H1 (cell line): Measurements from ENCODE around the gene KRT35. TPM values are rescaled to one million over a fixed set of nuclear protein-coding genes. Genes with fewer than 3 reads are reported as not detected.

Experiments
- CTCF ChIA-PET: fragments of 300-600 bp; sonication (Branson Sonifier 250); formaldehyde crosslinking; loops from one replicate; lab custom pipeline; 2021; ENCODE audit not compliant: partially characterized antibody; lab: Charles Lee
- POLR2A ChIA-PET: fragments of 300-600 bp; sonication (Branson Sonifier 250); formaldehyde crosslinking; loops from one replicate; lab custom pipeline; 2021; ENCODE audit warnings: inconsistent platforms; ENCODE audit not compliant: partially characterized antibody; lab: Charles Lee
- DNase-seq, 2 experiments: peaks; one replicate each; pipeline versions ENCODE4 v3.0.0 to v3.0.0-alpha.2; 2010 to 2022; ENCODE audit warnings: low spot score in 2 of 2, low read depth in 1 of 2, mixed read lengths in 1 of 2
- FAIRE-seq: peaks from 2 replicates; lab custom pipeline; 2011; peaks lifted over from hg19 to GRCh38; lab: Jason Lieb, UNC
- H2AFZ ChIP-seq: 2 replicates; pipeline ENCODE4 v1.8.1; 2012; ENCODE audit warnings: low read length, inconsistent platforms
- H2AK5ac ChIP-seq: 2 replicates; pipeline ENCODE4 v1.6.1; 2013; ENCODE audit warnings: low read depth, low read length
- H2BK120ac ChIP-seq: replicated peaks from 2 replicates; pipeline ENCODE3; 2013; ENCODE audit warnings: low read depth, low read length, inconsistent platforms
- H2BK12ac ChIP-seq: 2 replicates; pipeline ENCODE4 v1.6.1; 2013; ENCODE audit warnings: low read depth, low read length
- H2BK15ac ChIP-seq: 2 replicates; pipeline ENCODE4 v1.6.1; 2013; ENCODE audit warnings: low read length
- H2BK20ac ChIP-seq: 2 replicates; pipeline ENCODE4 v1.6.1; 2013; ENCODE audit warnings: low read length
- H2BK5ac ChIP-seq: 2 replicates; pipeline ENCODE4 v1.6.1; 2013; ENCODE audit warnings: low read depth, low read length
- H3K14ac ChIP-seq: 2 replicates; pipeline ENCODE4 v1.6.1; 2013; ENCODE audit warnings: inconsistent platforms; ENCODE audit not compliant: insufficient read length
- H3K18ac ChIP-seq: 2 replicates; pipeline ENCODE4 v1.6.1; 2013; ENCODE audit warnings: low read length; ENCODE audit errors: extremely low read depth
- H3K23ac ChIP-seq: 2 replicates; pipeline ENCODE4 v1.6.1; 2013; ENCODE audit warnings: inconsistent platforms; ENCODE audit not compliant: insufficient read length
- H3K23me2 ChIP-seq: 2 replicates; pipeline ENCODE4 v1.6.1; 2013; ENCODE audit warnings: low read depth, low read length
- H3K27ac ChIP-seq: 2 replicates; pipeline ENCODE4 v1.6.1; 2011; ENCODE audit warnings: low read depth, low read length, inconsistent platforms
- H3K27me3 ChIP-seq, 4 experiments: replicated peaks in 1 of 4; 1 replicate in 1 of 4; 2 replicates in 3 of 4; pipeline versions ENCODE4 v1.6.1 to v1.8.1; 2011 to 2013; ENCODE audit warnings: low read length in 3 of 4, mild to moderate bottlenecking in 3 of 4, inconsistent platforms in 2 of 4, mixed read lengths in 2 of 4, moderate library complexity in 1 of 4; ENCODE audit not compliant: control insufficient read depth in 3 of 4, insufficient read depth in 3 of 4; ENCODE audit errors: extremely low read depth in 1 of 4
- H3K36me3 ChIP-seq, 4 experiments: 2 replicates each; pipeline versions ENCODE4 v1.6.1 to v1.8.1; 2011 to 2013; ENCODE audit warnings: mild to moderate bottlenecking in 4 of 4, low read length in 3 of 4, moderate library complexity in 2 of 4, control low read depth in 1 of 4, inconsistent platforms in 1 of 4; ENCODE audit not compliant: insufficient read depth in 4 of 4, control insufficient read depth in 2 of 4
- H3K4ac ChIP-seq: replicated peaks from 2 replicates; pipeline ENCODE3; 2013; ENCODE audit warnings: low read length, low read depth, mixed read lengths, inconsistent platforms; ENCODE audit not compliant: insufficient read length
- H3K4me1 ChIP-seq, 4 experiments: replicated peaks in 1 of 4; 1 replicate in 1 of 4; 2 replicates in 3 of 4; pipeline versions ENCODE4 v1.6.1 to v1.8.1; 2011 to 2013; ENCODE audit warnings: low read length in 3 of 4, inconsistent platforms in 2 of 4, mixed read lengths in 1 of 4; ENCODE audit not compliant: insufficient read depth in 4 of 4, control insufficient read depth in 3 of 4
- H3K4me2 ChIP-seq, 2 experiments: 2 replicates each; pipeline versions ENCODE4 v1.6.1 to v1.8.1; 2011 to 2013; ENCODE audit warnings: low read depth in 2 of 2, low read length in 2 of 2, control low read depth in 1 of 2, inconsistent platforms in 1 of 2, mild to moderate bottlenecking in 1 of 2; ENCODE audit not compliant: insufficient read depth in 1 of 2
- H3K4me3 ChIP-seq, 4 experiments: fragments of 200-600, 300-600 bp in 1 of 4; sonication (generic), shearing (Covaris generic), sonication (Bioruptor Twin) in 1 of 4; 2 replicates each; pipeline versions ENCODE4 v1.5.1 to v1.8.1; 2011 to 2016; ENCODE audit warnings: low read length in 4 of 4, low read depth in 3 of 4, control low read depth in 2 of 4, inconsistent platforms in 2 of 4, mild to moderate bottlenecking in 2 of 4, mixed read lengths in 1 of 4, moderate library complexity in 1 of 4; ENCODE audit not compliant: insufficient read depth in 2 of 4; ENCODE audit errors: extremely low read depth in 1 of 4
- H3K56ac ChIP-seq: replicated peaks from 2 replicates; pipeline ENCODE3; 2013; ENCODE audit warnings: low read depth, mild to moderate bottlenecking, mixed read lengths, low read length, inconsistent platforms; ENCODE audit not compliant: insufficient read length
- H3K79me1 ChIP-seq: 2 replicates; pipeline ENCODE4 v1.6.1; 2013; ENCODE audit warnings: low read depth, low read length, control low read depth
- H3K79me2 ChIP-seq, 2 experiments: 2 replicates each; pipeline versions ENCODE4 v1.6.1 to v1.8.1; 2012 to 2013; ENCODE audit warnings: low read length in 2 of 2, mild to moderate bottlenecking in 2 of 2, inconsistent platforms in 1 of 2; ENCODE audit not compliant: insufficient read depth in 2 of 2, control insufficient read depth in 1 of 2
- H3K9ac ChIP-seq, 4 experiments: replicated peaks in 1 of 4; 1 replicate in 1 of 4; 2 replicates in 3 of 4; pipeline versions ENCODE4 v1.6.1 to v1.8.1; 2011 to 2013; ENCODE audit warnings: low read depth in 3 of 4, low read length in 3 of 4, control low read depth in 2 of 4, mild to moderate bottlenecking in 2 of 4, moderate library complexity in 2 of 4, inconsistent platforms in 1 of 4; ENCODE audit errors: extremely low read depth in 1 of 4
- H3K9me3 ChIP-seq, 2 experiments: 2 replicates each; pipeline versions ENCODE4 v1.6.1 to v1.8.1; 2012 to 2013; ENCODE audit warnings: mild to moderate bottlenecking in 2 of 2, moderate library complexity in 2 of 2, control low read depth in 1 of 2, inconsistent platforms in 1 of 2, low read depth in 1 of 2, low read length in 1 of 2, mixed read lengths in 1 of 2; ENCODE audit not compliant: insufficient read depth in 2 of 2
- H4K20me1 ChIP-seq, 2 experiments: replicated peaks in 1 of 2; 2 replicates each; pipeline versions ENCODE3 to v1.8.1; 2011 to 2013; ENCODE audit warnings: inconsistent platforms in 2 of 2, low read length in 2 of 2, mild to moderate bottlenecking in 1 of 2; ENCODE audit not compliant: insufficient read depth in 2 of 2, control insufficient read depth in 1 of 2
- H4K5ac ChIP-seq: 2 replicates; pipeline ENCODE4 v1.6.1; 2013; ENCODE audit warnings: low read length, low read depth, mixed read lengths, inconsistent platforms; ENCODE audit not compliant: insufficient read length
- H4K8ac ChIP-seq: 2 replicates; pipeline ENCODE4 v1.8.0; 2013; ENCODE audit warnings: mild to moderate bottlenecking, moderate library complexity, low read length, inconsistent platforms; ENCODE audit not compliant: insufficient read depth; ENCODE audit errors: extremely low read depth
- H4K91ac ChIP-seq: replicated peaks from 2 replicates; pipeline ENCODE3; 2013; ENCODE audit warnings: low read length, mixed read lengths, inconsistent platforms; ENCODE audit not compliant: insufficient read length
- CHD2 ChIP-seq: IDR thresholded peaks from 2 replicates; pipeline ENCODE4 v1.6.1; 2012; ENCODE audit warnings: low read length, improper control_type of control experiment
- EP300 ChIP-seq, 2 experiments: IDR thresholded peaks; 1 replicate in 1 of 2; 2 replicates in 1 of 2; pipeline ENCODE4 v1.6.1; 2011 to 2012; ENCODE audit warnings: low read depth in 2 of 2, low read length in 2 of 2, mild to moderate bottlenecking in 2 of 2, borderline replicate concordance in 1 of 2, inconsistent platforms in 1 of 2, moderate library complexity in 1 of 2
- KDM1A ChIP-seq: fragments of 200-600, 300-600 bp; sonication (generic); IDR thresholded peaks from 2 replicates; pipeline ENCODE4 v1.7.1; 2016; ENCODE audit warnings: mild to moderate bottlenecking, low read length, borderline replicate concordance
- RFX5 ChIP-seq: IDR thresholded peaks from 2 replicates; pipeline ENCODE4 v1.6.1; 2011; ENCODE audit warnings: low read depth, low read length, improper control_type of control experiment, borderline replicate concordance
- TCF12 ChIP-seq: IDR thresholded peaks from 2 replicates; pipeline ENCODE4 v1.6.1; 2011; ENCODE audit warnings: low read depth, mild to moderate bottlenecking, low read length
- TEAD4 ChIP-seq: IDR thresholded peaks from 2 replicates; pipeline ENCODE4 v1.6.1; 2012; ENCODE audit warnings: low read depth, low read length, inconsistent platforms, mixed read lengths
- WGBS, 2 experiments: shearing (Covaris generic) in 1 of 2; methylation state at CpG; one replicate each; pipeline versions ENCODE4 v1.1.6 to v1.1.7; 2013 to 2015; ENCODE audit warnings: low lambda C conversion rate in 2 of 2, mixed read lengths in 2 of 2, inconsistent platforms in 1 of 2, low coverage in 1 of 2, missing lambda C conversion rate in 1 of 2; ENCODE audit not compliant: insufficient replicate concordance in 2 of 2, insufficient coverage in 1 of 2, insufficient read length in 1 of 2; ENCODE audit errors: extremely low coverage in 1 of 2, missing lambda C conversion rate in 1 of 2; 5-methylcytosine and 5-hydroxymethylcytosine counted together
- polyA plus RNA-seq, 7 experiments: library from polyadenylated mRNA; depleted of rRNA in 3 of 7; stranded (reverse) in 5 of 7; unstranded in 2 of 7; fragments of >200 nt in 5 of 7; fragments of 200-250 nt in 2 of 7; gene quantifications; 1 replicate in 5 of 7; 2 replicates in 1 of 7; 4 replicates in 1 of 7; pipeline versions ENCODE4 v1.2.1 to v1.2.3, GENCODE V29; 2011 to 2013; ENCODE audit warnings: missing spikeins in 2 of 7, mixed read lengths in 2 of 7
- total RNA-seq: library from RNA; stranded (reverse); fragmentation: NEBNext Ultra II Directional; extraction: Animal tissue kit (Norgen Biotek cat#: 25700); gene quantifications from 2 replicates; pipeline ENCODE4 v1.2.1, GENCODE V29; 2021
- TF ChIP-seq, protein P1 (sequence below), 3 experiments: IDR thresholded peaks; 1 replicate in 2 of 3; 2 replicates in 1 of 3; pipeline versions ENCODE4 v1.5.1 to v1.6.1; 2011; ENCODE audit warnings: low read length in 3 of 3, mild to moderate bottlenecking in 3 of 3, inconsistent platforms in 2 of 3, low read depth in 1 of 3, moderate library complexity in 1 of 3; ENCODE audit not compliant: insufficient read depth in 1 of 3; ENCODE audit errors: control extremely low read depth in 1 of 3
- TF ChIP-seq, protein P2 (sequence below): IDR thresholded peaks from 2 replicates; pipeline ENCODE4 v1.6.1; 2012; ENCODE audit warnings: inconsistent platforms

KRT35 gene
- total and polyA plus RNA-seq, 2 of the 8 experiments (the other 6 are each of a cell fraction or from before 2014, with no cell fraction given) = not detected

GRCh38 chr17:41486809-41487530 is 6.0 kb upstream of the KRT35 start:
- no peak overlapping the region for H3K4ac ChIP-seq
- ChIA-PET CTCF (interaction anchor here (0.6 to 33.9 kb wide), 49 partner anchors 6 to 883 kb away, joined by 3 to 427 read pairs (median 4); partner anchors contain the start of genes KRT13, KRT15, KRT19 and KRT33B), POLR2A (interaction anchor here (0.8 to 1.4 kb wide), 2 partner anchors 41 to 48 kb away, joined by 3 to 9 read pairs; partner anchors contain the start of gene KRT19)
- no peak overlapping the region for H2BK15ac ChIP-seq
- H3K9ac ChIP-seq = no peak overlapping the region
- H3K4me3 ChIP-seq = no peak overlapping the region
- H4K20me1 ChIP-seq = no peaks in the 10 kb centered on the region
- no peak overlapping the region for H4K91ac ChIP-seq
- peaks cover 0 to 12% (median 6%) of the 10 kb centered on the region in 4 experiments; a peak in 6 of 7 replicates for H3K27me3 ChIP-seq
- no peak overlapping the region for H4K5ac ChIP-seq
- H3K23ac ChIP-seq = no peak overlapping the region
- no peaks in the 10 kb centered on the region for H3K23me2 ChIP-seq
- no peak overlapping the region for H2BK20ac ChIP-seq
- no peaks in the 10 kb centered on the region; a peak in 2 of 7 replicates for H3K4me1 ChIP-seq
- H2BK5ac ChIP-seq = no peak overlapping the region
- H3K79me2 ChIP-seq = no peaks in the 10 kb centered on the region
- H3K4me2 ChIP-seq = no peak overlapping the region
- no peak overlapping the region for H3K14ac ChIP-seq
- WGBS, 2 experiments = 61% methylated on average over 27 of the region's 29 CpGs; no CpG with 5 or more reads in 1 of the 2 experiments
- H3K79me1 ChIP-seq = no peaks in the 10 kb centered on the region
- no peak overlapping the region for H3K27ac ChIP-seq
- H4K8ac ChIP-seq = peak overlapping the region; percentile 52; the same call in 1 of the 2 replicates
- H3K56ac ChIP-seq = no peak overlapping the region
- H2AFZ ChIP-seq = peak overlapping the region; percentile 72; the same call in 1 of the 2 replicates
- no peak overlapping the region for H2AK5ac ChIP-seq
- DNase-seq (peak; percentile 59 to 97), FAIRE-seq (no peak)
- H3K9me3 ChIP-seq = no peaks in the 10 kb centered on the region
- H2BK12ac ChIP-seq = peak overlapping the region; percentile 65; the same call in 1 of the 2 replicates
- no peak overlapping the region for H2BK120ac ChIP-seq
- H3K36me3 ChIP-seq = no peaks in the 10 kb centered on the region
- H3K18ac ChIP-seq = no peak overlapping the region
- 0 out of 2 replicates have a peak, but pooled peaks have one; percentile 13 for TF ChIP-seq CHD2
- TF ChIP-seq RFX5 = no peak
- no peak for TF ChIP-seq TEAD4
- no peak for TF ChIP-seq KDM1A
- TF ChIP-seq, protein P1, sequence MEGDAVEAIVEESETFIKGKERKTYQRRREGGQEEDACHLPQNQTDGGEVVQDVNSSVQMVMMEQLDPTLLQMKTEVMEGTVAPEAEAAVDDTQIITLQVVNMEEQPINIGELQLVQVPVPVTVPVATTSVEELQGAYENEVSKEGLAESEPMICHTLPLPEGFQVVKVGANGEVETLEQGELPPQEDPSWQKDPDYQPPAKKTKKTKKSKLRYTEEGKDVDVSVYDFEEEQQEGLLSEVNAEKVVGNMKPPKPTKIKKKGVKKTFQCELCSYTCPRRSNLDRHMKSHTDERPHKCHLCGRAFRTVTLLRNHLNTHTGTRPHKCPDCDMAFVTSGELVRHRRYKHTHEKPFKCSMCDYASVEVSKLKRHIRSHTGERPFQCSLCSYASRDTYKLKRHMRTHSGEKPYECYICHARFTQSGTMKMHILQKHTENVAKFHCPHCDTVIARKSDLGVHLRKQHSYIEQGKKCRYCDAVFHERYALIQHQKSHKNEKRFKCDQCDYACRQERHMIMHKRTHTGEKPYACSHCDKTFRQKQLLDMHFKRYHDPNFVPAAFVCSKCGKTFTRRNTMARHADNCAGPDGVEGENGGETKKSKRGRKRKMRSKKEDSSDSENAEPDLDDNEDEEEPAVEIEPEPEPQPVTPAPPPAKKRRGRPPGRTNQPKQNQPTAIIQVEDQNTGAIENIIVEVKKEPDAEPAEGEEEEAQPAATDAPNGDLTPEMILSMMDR (IDR thresholded peaks at IDR 0.05; ENCODE audit: control extremely low read depth in 1 of 3, insufficient read depth in 1 of 3, low read depth in 1 of 3, low read length in 3 of 3) = peak; percentile 90 to 98 (median 93)
- TF ChIP-seq, protein P2, sequence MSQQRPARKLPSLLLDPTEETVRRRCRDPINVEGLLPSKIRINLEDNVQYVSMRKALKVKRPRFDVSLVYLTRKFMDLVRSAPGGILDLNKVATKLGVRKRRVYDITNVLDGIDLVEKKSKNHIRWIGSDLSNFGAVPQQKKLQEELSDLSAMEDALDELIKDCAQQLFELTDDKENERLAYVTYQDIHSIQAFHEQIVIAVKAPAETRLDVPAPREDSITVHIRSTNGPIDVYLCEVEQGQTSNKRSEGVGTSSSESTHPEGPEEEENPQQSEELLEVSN = peak; percentile 89
- peak; percentile 66; the same call in 1 of the 2 replicates for TF ChIP-seq TCF12
- no peak for TF ChIP-seq EP300 (IDR thresholded peaks at IDR 0.05; ENCODE audit: borderline replicate concordance in 1 of 2, low read depth in 2 of 2, low read length in 2 of 2)
